LNCaP clone FGC (cell line): ENCODE measurements around the gene TMEM167B.
A peak's percentile ranks its signal among the peaks of the same experiment; 100 is the strongest.

Experiments used
- DNase-seq: peaks from one replicate; pipeline ENCODE4 v3.0.0-alpha.2; 2011; ENCODE audit warnings: low read depth
- H3K4me3 ChIP-seq: 2 replicates; pipeline ENCODE4 v1.5.1; 2011; ENCODE audit warnings: mild to moderate bottlenecking, low read depth, low read length, control low read depth
- TF ChIP-seq, protein P1 (sequence below): IDR thresholded peaks from 2 replicates; pipeline ENCODE4 v1.5.1; 2012; ENCODE audit warnings: mild to moderate bottlenecking; ENCODE audit not compliant: control insufficient read depth, insufficient read depth; ENCODE audit errors: extremely low read depth

The TMEM167B gene

DNA sequence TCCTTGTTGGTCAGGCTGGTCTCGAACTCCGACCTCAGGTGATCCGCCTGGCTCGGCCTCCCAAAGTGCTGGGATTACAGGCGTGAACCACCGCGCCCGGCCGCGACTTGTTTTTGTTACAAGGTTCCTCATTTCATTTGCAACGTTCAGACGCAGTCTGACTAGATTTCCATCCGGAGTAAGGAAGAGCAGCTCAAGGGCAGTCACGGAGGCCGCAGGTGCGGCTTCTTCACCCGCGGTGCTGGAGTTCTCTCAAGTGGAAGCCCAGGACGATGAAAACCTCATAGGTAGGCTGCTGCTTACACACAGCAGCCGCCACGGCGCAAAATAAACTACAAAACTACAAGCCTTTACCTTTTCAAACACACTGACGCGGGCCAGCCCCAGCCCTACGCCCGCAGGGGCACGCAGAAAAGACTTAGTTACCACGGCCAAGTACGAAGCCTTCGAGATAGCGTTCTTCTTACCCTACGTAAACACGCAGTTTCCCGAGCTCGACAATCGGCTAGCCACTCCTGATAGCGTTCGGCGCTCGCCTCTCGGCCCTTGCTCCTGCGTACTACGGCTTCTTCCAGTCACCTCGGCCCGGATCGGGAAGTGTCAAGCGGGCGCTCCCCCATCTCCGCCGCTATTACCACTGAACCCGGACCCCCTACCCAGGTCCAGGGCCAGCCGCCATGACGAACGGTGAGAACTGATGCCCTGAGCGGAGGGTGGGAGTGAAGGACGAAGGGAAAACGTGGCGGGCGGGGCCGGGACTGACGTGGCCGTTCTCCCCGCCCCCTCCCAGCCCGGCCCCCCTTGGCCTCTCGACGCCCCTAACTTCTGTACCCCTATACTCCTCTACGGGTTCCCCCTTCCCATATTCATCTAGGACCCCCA, at the start of gene TMEM167B:
TMEM167B (plus strand) TSS at position 569 of the 882 bp plus-strand sequence; CDS start at position 678, 109 bp downstream.
- H3K4me3 ChIP-seq, result peak within 1 kb of the TSS; percentile 94
- TF ChIP-seq, protein P1, sequence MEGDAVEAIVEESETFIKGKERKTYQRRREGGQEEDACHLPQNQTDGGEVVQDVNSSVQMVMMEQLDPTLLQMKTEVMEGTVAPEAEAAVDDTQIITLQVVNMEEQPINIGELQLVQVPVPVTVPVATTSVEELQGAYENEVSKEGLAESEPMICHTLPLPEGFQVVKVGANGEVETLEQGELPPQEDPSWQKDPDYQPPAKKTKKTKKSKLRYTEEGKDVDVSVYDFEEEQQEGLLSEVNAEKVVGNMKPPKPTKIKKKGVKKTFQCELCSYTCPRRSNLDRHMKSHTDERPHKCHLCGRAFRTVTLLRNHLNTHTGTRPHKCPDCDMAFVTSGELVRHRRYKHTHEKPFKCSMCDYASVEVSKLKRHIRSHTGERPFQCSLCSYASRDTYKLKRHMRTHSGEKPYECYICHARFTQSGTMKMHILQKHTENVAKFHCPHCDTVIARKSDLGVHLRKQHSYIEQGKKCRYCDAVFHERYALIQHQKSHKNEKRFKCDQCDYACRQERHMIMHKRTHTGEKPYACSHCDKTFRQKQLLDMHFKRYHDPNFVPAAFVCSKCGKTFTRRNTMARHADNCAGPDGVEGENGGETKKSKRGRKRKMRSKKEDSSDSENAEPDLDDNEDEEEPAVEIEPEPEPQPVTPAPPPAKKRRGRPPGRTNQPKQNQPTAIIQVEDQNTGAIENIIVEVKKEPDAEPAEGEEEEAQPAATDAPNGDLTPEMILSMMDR, result no peak
- DNase-seq, result peak; percentile 85

DNA sequence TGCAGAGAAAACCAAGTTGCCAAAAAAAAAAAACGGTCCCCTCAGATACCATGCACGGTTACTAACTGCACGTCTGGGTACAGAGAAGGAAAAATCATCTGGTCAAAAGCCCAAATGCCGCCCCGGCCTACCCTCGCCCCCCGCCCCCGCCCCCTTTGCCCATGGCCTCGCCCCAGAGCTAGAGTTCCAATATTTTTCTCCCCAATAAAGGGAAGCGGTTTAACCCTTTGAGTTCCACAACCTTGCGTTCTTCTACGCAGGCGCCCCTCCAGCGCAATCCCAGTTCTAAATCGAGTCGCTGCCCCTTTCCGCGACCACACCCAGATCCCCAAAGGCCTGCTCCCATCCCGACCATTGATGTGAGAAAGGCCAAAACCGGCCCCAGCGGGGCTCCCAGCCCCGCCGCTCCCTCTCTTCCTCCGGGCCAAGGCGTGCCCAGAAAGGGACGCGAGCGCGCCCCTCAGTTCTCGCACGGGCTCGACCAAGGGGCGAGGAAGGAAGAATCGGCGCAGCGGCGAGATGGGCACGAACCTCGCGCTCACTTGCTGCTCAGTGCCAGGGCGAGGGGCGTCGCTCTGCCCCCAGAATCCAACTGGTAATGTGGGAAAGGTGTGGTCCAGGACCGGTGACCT, 49.5 kb upstream of the TMEM167B start:
- TF ChIP-seq, protein P1, result no peak
- DNase-seq, result no peak
- peak overlapping the region; percentile 88 for H3K4me3 ChIP-seq

DNA sequence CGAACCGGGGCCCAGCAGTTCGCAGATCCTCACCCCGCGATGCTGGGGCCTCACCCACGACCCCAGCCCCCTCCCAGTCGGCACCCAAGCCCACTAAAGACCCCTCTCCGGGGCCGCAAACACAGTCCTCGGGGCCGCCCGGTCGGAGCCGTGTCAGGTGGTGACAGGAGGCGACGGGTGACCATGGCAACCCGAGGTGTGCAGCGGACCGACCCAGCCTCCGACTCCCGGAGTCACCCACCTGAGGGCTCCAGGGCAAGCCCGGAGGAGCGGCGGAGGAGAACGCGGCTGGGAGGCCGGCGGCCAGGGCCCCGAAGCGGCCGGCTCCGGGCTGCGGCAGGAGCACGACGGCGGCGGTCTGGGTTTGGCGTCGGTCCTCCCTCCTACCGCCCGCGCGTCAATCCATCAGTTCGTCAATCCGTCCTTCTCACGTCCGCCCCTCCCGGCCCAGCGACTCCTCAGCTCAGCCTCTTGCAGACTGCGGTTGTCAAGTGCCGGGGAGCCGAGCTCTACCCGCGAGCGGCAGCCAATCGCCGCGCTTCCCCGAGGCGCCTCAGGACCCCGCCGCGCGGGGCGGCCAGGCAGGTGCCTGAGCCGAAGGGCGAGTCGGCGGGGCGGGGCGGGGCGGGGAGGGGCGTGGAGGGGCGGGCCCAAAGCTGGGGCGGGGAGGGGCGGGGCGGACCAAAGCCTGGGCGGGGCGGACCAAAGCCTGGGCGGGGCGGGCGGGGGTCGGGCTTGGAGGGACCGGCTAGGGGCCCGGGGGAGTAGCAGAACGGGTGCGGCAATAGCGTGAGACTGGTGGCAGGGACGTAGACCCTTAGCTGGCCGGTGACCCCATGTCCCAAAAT, 48.7 kb upstream of the TMEM167B start, which contains the start of gene WDR47:
WDR47 (minus strand) TSS at position 482 of the 848 bp plus-strand sequence. CDS start 18,590 bp downstream, outside the sequence.
- TF ChIP-seq, protein P1, result no peak
- H3K4me3 ChIP-seq, result peak within 1 kb of the TSS; percentile 88
- DNase-seq, result peak; percentile 90

DNA sequence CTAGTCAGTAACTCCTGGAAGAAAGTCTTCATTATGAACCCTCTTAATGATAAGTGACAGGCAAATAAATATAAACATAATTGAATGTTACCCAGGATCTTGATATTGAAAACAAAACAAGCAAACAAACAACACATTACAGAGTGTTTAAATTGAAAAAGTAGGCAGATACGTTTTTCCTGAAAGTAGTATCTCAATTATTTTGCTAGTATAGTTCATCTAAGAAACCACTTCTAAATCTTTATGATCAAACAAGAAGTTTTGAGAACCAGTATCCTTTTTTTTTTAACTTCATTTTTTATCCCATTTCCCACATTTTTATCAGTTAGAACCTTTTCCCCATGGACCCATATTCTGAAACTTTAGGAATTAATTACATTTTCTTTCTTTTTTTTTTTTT, 45.0 kb upstream of the TMEM167B start:
- TF ChIP-seq, protein P1, result no peak
- DNase-seq, result no peak
- no peak overlapping the region for H3K4me3 ChIP-seq

DNA sequence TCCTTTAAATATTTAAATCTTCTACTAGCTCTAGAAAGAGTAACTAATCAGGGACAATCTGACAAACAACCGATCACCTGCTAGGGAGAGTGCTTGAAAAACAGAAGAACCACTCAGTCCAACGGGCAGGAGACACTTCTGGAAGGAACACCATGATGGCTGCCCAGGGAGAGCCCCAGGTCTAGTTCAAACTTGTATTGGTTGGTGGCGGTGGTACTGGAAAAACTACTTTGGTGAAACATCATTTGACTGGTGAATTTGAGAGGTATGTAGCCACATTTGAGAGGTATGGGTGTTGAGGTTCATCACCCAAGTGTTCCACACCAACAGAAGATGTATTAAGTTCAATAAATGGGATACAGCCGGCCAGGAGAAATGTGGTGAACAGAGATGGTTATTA, 43.9 kb upstream of the TMEM167B start:
- H3K4me3 ChIP-seq, result no peak overlapping the region
- no peak for DNase-seq
- TF ChIP-seq, protein P1, result no peak

DNA sequence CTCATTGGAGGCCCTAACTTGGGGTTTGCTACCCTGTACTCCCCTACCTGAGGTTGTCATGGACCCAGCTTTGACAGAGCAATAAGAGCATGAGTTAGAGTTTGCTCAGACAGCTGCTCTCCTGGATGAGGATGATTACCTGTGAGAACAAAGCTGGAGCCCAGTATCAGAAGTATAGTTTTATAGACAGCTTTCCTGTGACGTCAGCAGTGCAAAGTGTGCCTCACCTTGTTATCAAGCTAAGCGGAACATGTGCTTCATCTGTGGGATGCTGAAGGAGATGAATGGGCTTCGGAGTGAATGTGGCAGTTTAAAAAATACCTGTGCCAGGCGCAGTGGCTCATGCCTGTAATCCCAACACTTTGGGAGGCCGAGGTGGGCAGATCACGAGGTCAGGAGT, 43.2 kb upstream of the TMEM167B start:
- H3K4me3 ChIP-seq, result no peak overlapping the region
- TF ChIP-seq, protein P1, result no peak
- no peak for DNase-seq
